ENCODE measurements around the gene DSCAM. TPM values are rescaled to one million over a fixed set of nuclear protein-coding genes. Genes with fewer than 3 reads are reported as not detected.

Gene DSCAM
- total RNA-seq = not detected in 2 replicates

DNA sequence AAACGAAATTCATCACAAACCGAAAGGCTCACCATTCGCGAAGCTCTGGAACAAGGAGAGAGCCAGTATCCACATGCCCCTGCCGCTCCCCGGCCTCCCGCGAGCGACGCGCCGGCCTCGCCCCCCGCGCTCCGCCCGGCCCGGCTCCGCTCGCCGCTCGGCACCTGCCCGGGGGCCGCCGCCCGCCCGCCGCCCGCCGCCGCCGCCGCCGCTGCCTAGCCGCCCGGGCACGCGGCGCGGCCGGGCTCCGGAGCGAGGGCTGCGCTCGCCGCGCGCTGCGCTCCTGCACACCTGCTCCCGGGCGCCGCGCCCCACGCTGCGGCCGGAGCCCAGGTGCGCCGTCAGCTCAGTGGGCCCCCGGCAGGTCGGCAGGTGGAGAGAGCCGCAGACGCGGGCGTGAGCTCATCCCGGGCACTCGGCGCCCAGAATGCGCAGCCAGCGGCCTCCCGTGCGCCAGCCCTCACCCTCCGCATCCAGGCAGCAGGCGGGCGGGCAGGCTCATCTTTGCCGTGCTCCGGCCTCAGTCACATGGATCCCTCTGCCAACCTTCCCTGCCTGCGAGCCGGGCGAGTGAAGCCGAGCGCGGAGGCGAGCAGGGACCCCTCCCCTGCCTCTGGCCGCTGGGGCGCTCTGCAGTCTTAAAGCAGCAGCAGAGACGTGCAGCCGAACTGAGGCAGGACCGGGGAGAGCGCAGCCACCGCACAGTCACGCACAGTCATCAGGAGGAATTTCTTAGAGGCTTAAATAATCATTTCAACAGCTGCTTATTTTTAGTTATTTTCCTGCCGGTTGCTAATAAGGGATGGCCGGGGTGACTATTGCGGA lies at the start of gene DSCAM:
TSS of gene DSCAM (minus strand) at position 572 of the 825 bp plus-strand sequence. CDS start at position 75, 497 bp downstream.

All from mesangial cell (primary cell).